Skeletal muscle satellite cell (primary cell): ENCODE data around the gene HS3ST4.

Experiments
- H3K27me3 ChIP-seq: 2 replicates; pipeline ENCODE4 v1.7.0; 2013; ENCODE audit warnings: low read length; ENCODE audit not compliant: control insufficient read depth, insufficient read depth
- H3K36me3 ChIP-seq: 2 replicates; pipeline ENCODE4 v1.7.0; 2013; ENCODE audit warnings: mild to moderate bottlenecking, control low read depth, low read length; ENCODE audit not compliant: insufficient read depth
- H3K4me1 ChIP-seq: 2 replicates; pipeline ENCODE4 v1.7.0; 2013; ENCODE audit warnings: low read length; ENCODE audit not compliant: control insufficient read depth, insufficient read depth
- H3K4me2 ChIP-seq: 2 replicates; pipeline ENCODE4 v1.7.0; 2013; ENCODE audit warnings: mild to moderate bottlenecking, low read length
- H3K4me3 ChIP-seq: 2 replicates; pipeline ENCODE4 v1.7.0; 2013; ENCODE audit warnings: low read length
- H3K9ac ChIP-seq: 2 replicates; pipeline ENCODE4 v1.7.0; 2013; ENCODE audit warnings: mild to moderate bottlenecking, low read depth, low read length, moderate library complexity
- H3K9me3 ChIP-seq: replicated peaks from 2 replicates; pipeline ENCODE4 v1.7.0; 2013; ENCODE audit warnings: mild to moderate bottlenecking, control low read depth, low read length

HS3ST4 gene

GRCh38 chr16:25950586-25951281, 259.0 kb downstream of the HS3ST4 start:
- Histone ChIP-seq H3K27me3 (no peaks in the 10 kb centered on the region), H3K9ac (no peak overlapping the region), H3K4me3 (no peak overlapping the region), H3K9me3 (peaks cover 16% of the 10 kb centered on the region), H3K4me2 (no peak overlapping the region), H3K4me1 (no peaks in the 10 kb centered on the region), H3K36me3 (no peaks in the 10 kb centered on the region)

DNA sequence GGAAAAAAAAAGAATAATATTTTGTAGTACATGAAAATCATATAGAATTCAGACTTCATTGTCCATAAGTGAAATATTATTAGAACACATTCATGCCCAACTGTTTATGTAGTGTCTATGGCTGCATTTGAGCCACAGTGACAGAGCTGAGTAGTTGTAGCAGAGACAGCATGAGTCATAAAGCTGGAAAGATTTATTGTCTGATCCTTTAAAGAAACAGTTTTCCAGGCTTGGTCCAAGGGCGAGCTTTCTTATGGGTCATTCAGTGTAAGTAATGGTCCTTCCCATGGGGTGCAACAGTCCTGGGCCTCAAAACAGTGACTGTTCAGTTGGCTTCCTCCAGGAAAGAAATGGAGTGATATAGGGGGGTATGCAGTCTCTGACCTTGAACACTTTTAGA, 260.2 kb downstream of the HS3ST4 start:
- H3K9me3 ChIP-seq, result peaks cover 11% of the 10 kb centered on the region
- H3K4me2 ChIP-seq, result no peak overlapping the region
- H3K27me3 ChIP-seq, result no peaks in the 10 kb centered on the region
- no peaks in the 10 kb centered on the region for H3K36me3 ChIP-seq
- H3K9ac ChIP-seq, result no peak overlapping the region
- H3K4me3 ChIP-seq, result no peak overlapping the region
- no peaks in the 10 kb centered on the region for H3K4me1 ChIP-seq

DNA sequence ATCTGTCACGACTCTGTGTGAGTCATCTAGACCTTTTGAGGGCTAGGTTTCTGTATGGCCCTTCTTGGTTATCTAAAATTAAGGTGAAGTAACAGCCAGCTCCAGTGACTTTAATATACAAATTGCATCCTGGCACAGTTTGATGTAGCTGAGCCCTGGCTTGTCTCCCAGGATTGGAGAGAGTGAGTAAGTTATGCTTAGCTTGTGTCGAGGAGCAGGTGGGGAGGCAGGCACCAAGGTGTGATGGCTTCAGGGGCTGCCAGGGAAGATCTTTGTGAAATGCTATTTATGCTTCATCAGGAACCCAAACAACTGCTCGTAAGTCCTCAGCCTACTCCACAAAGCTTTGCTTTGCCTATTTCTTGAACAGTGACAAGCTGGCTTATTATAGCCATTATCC, 261.2 kb downstream of the HS3ST4 start:
- Histone ChIP-seq H3K4me1 (no peaks in the 10 kb centered on the region), H3K4me3 (no peak overlapping the region), H3K27me3 (no peaks in the 10 kb centered on the region), H3K9ac (no peak overlapping the region), H3K4me2 (no peak overlapping the region), H3K9me3 (peaks cover 16% of the 10 kb centered on the region), H3K36me3 (no peaks in the 10 kb centered on the region)

- H3K36me3 ChIP-seq, result no peaks in the 10 kb centered on the region
- no peaks in the 10 kb centered on the region for H3K27me3 ChIP-seq
- no peaks in the 10 kb centered on the region for H3K4me1 ChIP-seq
- H3K9ac ChIP-seq, result no peak overlapping the region
- H3K9me3 ChIP-seq, result peaks cover 14% of the 10 kb centered on the region
- no peak overlapping the region for H3K4me2 ChIP-seq
- H3K4me3 ChIP-seq, result no peak overlapping the region
Measured at GRCh38 chr16:25957707-25958106, 265.9 kb downstream of the HS3ST4 start.

- H3K4me1 ChIP-seq, result no peaks in the 10 kb centered on the region
- H3K9me3 ChIP-seq, result peaks cover 4% of the 10 kb centered on the region
- H3K27me3 ChIP-seq, result no peaks in the 10 kb centered on the region
- no peaks in the 10 kb centered on the region for H3K36me3 ChIP-seq
- H3K4me2 ChIP-seq, result no peak overlapping the region
- H3K9ac ChIP-seq, result no peak overlapping the region
- no peak overlapping the region for H3K4me3 ChIP-seq
Measured at GRCh38 chr16:25959221-25959620, 267.5 kb downstream of the HS3ST4 start.

DNA sequence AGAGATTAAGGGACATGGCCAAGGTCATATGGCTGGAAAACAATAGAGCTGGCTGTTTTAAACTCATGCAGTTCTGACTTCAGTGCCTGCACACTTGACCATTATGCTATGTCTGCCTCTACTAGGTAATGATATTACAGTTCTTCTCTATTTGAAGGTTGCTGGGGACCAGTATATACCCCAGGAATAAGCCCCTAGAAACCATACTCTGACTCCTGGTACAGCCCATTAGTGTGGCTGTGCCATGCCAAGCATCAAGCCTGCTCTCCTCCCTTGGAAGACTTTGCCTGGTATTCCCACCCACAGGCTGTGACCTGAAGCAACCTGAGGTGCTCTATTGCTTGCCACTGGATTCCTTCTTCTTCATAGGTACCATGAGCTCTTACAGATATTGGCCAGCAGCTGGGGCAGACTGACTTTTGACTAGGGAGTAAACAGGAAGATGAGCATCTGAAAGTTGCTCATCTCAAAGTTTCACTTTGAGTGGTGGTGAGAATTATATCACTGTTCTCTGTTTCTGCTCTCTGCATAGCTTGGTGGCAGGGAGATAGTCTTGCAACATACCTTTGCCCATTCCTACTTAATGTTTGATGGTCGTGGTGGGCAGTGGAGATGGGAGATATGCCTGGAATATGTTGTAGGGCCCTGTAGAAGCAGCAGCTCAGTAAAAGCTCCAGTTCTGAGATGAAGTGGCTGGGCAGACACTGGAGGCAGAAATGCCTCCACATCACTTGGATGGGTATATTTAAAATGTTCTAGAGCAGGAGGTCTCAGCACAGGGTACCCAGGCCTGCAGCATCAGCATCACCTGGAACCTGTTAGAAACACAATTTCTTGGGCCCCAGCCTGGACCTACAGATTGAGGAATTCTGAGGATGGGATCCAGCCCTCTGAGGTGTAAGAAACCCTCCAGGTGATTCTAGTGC, 274.7 kb downstream of the HS3ST4 start:
- Histone ChIP-seq H3K9me3 (no peaks in the 10 kb centered on the region), H3K36me3 (no peaks in the 10 kb centered on the region), H3K4me3 (no peak overlapping the region), H3K4me2 (no peak overlapping the region), H3K4me1 (no peaks in the 10 kb centered on the region), H3K27me3 (no peaks in the 10 kb centered on the region), H3K9ac (no peak overlapping the region)

GRCh38 chr16:25977121-25977520, 285.4 kb downstream of the HS3ST4 start:
- Histone ChIP-seq H3K4me1 (no peaks in the 10 kb centered on the region), H3K36me3 (no peaks in the 10 kb centered on the region), H3K27me3 (no peaks in the 10 kb centered on the region), H3K4me2 (no peak overlapping the region), H3K9me3 (peaks cover 5% of the 10 kb centered on the region), H3K9ac (no peak overlapping the region), H3K4me3 (no peak overlapping the region)

DNA sequence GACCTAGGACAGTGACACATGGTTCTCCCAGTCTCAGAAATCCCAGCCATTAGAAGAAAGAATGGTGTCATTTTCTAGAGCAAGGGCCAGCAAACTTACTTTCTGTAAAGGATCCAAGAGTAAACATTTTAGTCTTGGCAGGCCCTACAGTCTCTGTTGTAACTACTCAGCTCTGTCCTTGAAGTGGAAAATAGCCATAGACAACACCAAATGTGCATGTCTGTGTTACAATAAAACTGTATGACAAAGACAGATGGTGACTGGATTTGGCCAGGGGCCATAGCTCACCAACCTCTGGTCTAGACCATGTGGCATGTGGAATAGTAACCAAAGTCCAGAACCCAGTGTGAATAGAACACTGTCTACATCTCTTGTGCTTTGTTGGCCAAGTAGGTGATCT, 286.5 kb downstream of the HS3ST4 start:
- Histone ChIP-seq H3K4me1 (no peaks in the 10 kb centered on the region), H3K27me3 (no peaks in the 10 kb centered on the region), H3K9ac (no peak overlapping the region), H3K9me3 (peaks cover 7% of the 10 kb centered on the region), H3K4me3 (no peak overlapping the region), H3K36me3 (no peaks in the 10 kb centered on the region), H3K4me2 (no peak overlapping the region)

- Histone ChIP-seq H3K9me3 (peaks cover 3% of the 10 kb centered on the region), H3K27me3 (no peaks in the 10 kb centered on the region), H3K9ac (no peak overlapping the region), H3K4me2 (no peak overlapping the region), H3K4me1 (no peaks in the 10 kb centered on the region), H3K36me3 (no peaks in the 10 kb centered on the region), H3K4me3 (no peak overlapping the region)
Measured at GRCh38 chr16:25988084-25988483, 296.3 kb downstream of the HS3ST4 start.

DNA sequence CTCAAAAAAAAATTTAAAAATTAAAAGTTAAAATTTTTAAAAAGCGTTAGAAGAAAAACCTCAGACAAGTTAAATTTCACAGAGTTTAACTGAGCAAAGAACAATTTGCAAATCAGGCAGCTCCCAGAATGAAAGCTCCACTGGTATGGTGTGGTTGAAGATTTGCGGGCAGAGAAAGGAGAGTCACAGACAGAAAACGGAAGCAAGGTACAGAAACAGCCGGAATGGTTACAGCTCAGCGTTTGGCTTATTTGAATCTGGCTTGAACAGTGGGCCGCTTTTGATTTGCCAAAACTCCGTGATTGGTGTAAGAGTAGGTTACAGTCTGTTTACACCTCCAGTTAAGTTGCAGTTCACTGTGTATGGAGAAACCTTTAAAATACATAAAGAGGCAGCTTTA, 297.1 kb downstream of the HS3ST4 start:
- Histone ChIP-seq H3K4me3 (no peak overlapping the region), H3K4me1 (no peaks in the 10 kb centered on the region)

GRCh38 chr16:25996052-25996451, 304.3 kb downstream of the HS3ST4 start:
- Histone ChIP-seq H3K9ac (no peak overlapping the region), H3K9me3 (peaks cover 3% of the 10 kb centered on the region), H3K4me3 (no peak overlapping the region), H3K27me3 (no peaks in the 10 kb centered on the region), H3K4me1 (no peaks in the 10 kb centered on the region), H3K36me3 (no peaks in the 10 kb centered on the region), H3K4me2 (no peak overlapping the region)

More for the DNA sequence above, 297.1 kb downstream of the HS3ST4 start:
- H3K27me3 ChIP-seq, result no peaks in the 10 kb centered on the region
- no peaks in the 10 kb centered on the region for H3K36me3 ChIP-seq
- no peak overlapping the region for H3K9ac ChIP-seq
- H3K4me2 ChIP-seq, result no peak overlapping the region
- H3K9me3 ChIP-seq, result peaks cover 3% of the 10 kb centered on the region
